ENCODE measurements around the gene PPP3CA. TPM values are rescaled to one million over a fixed set of nuclear protein-coding genes. Genes with fewer than 3 reads are reported as not detected.
"Not testable (repeated sequence)": the region's sequence is repeated elsewhere in the genome, so short reads cannot be mapped to it uniquely, and the experiment has no call there.

The PPP3CA gene
- total RNA-seq, 4 donors from 2014 or later: 28.7 to 51.7 (median 39.0) TPM

DNA sequence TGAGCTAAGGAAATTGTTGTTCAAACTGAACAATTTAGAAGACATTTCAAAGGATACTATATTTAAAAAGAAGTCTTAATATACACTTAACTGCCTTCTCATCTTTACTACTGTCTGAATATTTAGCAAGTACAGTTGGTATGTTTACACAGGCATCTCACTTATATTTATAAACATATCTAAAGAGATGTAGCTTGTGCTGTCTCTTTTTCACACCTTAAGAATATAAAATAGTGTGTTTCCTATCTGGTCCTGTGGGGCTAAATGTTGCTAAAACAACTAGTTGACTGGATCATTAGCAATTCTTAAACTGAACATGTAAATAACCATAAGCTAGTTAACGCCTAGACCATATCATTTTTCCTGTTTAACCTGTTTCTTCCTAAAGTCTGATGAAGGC lies 336.3 kb downstream of the PPP3CA start:
- Histone ChIP-seq H3K36me3 (no peaks in the 10 kb centered on the region), H3K9me3 (no peaks in the 10 kb centered on the region), H3K27ac (no peak overlapping the region), H3K27me3 (no peaks in the 10 kb centered on the region), H3K4me3 (no peak overlapping the region), H3K4me1 (peaks cover 8% of the 10 kb centered on the region)
- TF ChIP-seq POLR2AphosphoS5 (IDR thresholded peaks at IDR 0.05): no peak
- no peak for TF ChIP-seq POLR2A (IDR thresholded peaks at IDR 0.05)
- no peak for TF ChIP-seq EP300 (IDR thresholded peaks at IDR 0.05)
- TF ChIP-seq, protein P1, sequence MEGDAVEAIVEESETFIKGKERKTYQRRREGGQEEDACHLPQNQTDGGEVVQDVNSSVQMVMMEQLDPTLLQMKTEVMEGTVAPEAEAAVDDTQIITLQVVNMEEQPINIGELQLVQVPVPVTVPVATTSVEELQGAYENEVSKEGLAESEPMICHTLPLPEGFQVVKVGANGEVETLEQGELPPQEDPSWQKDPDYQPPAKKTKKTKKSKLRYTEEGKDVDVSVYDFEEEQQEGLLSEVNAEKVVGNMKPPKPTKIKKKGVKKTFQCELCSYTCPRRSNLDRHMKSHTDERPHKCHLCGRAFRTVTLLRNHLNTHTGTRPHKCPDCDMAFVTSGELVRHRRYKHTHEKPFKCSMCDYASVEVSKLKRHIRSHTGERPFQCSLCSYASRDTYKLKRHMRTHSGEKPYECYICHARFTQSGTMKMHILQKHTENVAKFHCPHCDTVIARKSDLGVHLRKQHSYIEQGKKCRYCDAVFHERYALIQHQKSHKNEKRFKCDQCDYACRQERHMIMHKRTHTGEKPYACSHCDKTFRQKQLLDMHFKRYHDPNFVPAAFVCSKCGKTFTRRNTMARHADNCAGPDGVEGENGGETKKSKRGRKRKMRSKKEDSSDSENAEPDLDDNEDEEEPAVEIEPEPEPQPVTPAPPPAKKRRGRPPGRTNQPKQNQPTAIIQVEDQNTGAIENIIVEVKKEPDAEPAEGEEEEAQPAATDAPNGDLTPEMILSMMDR (IDR thresholded peaks at IDR 0.05): no peak
- 66% methylated on average over 1 of the region's 1 CpG for WGBS
- DNase-seq (ENCODE audit: low spot score in 2 of 2): no peak

DNA sequence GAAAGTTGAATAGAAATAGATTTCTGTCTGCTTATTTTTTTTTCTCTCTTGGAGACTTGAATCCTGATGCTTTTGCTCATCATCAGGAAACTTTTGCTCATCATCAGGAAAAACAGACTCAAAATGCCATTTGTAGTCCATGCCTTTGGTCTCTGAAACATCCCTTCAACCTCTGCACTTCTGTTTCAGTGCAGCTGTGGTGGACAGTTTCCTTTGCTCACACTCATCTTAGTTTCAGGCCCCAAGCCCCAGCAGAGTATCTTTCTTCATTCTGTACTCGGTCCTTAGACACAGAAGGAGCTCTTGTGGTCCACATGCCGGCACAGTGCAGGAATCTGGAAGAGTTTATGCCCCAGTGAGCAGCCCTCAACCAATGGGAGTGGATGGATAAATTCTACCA lies 337.9 kb downstream of the PPP3CA start:
- TF ChIP-seq EP300 (IDR thresholded peaks at IDR 0.05): no peak
- H3K36me3 ChIP-seq: no peaks in the 10 kb centered on the region
- no peak overlapping the region for H3K4me3 ChIP-seq
- 57% methylated on average over 2 of the region's 2 CpGs for WGBS
- no peaks in the 10 kb centered on the region for H3K27me3 ChIP-seq
- no peak overlapping the region for H3K27ac ChIP-seq
- peaks cover 8% of the 10 kb centered on the region for H3K4me1 ChIP-seq
- no peaks in the 10 kb centered on the region for H3K9me3 ChIP-seq
- DNase-seq (ENCODE audit: low spot score in 2 of 2): no peak

DNA sequence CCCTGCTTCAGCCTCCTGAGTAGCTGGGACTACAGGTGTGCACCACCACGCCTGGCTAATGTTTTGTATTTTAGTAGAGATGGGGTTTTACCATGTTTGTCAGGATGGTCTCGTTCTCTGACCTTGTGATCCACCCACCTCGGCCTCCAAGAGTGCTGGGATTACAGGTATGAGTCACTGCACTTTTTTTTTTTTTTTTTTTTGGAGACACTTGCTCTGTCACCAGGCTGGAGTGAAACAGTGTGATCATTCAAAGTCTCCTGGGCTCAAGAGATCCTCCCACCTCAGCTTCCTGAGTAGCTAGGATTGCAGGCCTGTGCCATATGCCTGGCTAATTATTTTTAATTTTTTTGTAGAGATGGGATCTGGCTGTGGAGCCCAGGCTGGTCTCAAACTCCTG lies 338.8 kb downstream of the PPP3CA start:
- WGBS: 79% methylated on average over 3 of the region's 3 CpGs

DNA sequence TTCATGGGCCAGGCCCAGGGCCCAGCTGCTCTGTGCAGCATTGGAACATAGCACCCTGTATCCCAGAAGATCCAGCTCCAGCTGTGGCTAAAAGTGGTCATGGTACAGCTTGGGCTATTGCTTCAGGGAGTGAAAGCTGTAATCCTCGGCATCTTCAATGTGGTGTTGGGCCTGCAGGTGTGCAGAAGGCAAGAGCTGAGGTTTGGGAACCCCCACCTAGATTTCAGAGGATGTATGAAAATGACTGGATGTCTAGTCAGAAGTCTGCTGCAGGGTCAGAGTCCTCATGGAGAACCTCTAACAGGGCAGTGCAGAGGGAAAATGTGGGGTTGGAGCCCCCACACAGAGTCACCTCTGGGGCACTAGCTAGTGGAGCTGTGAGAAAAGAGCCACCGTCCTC lies 341.7 kb downstream of the PPP3CA start:
- H3K4me1 ChIP-seq: peaks cover 3% of the 10 kb centered on the region
- no peaks in the 10 kb centered on the region for H3K27me3 ChIP-seq
- H3K4me3 ChIP-seq: no peak overlapping the region
- no peaks in the 10 kb centered on the region for H3K9me3 ChIP-seq
- WGBS: 100% methylated on average over 2 of the region's 2 CpGs
- no peak overlapping the region for H3K27ac ChIP-seq
- TF ChIP-seq POLR2A (IDR thresholded peaks at IDR 0.05) (no peak), POLR2AphosphoS5 (IDR thresholded peaks at IDR 0.05) (no peak), EP300 (IDR thresholded peaks at IDR 0.05) (no peak)
- TF ChIP-seq, protein P1 (IDR thresholded peaks at IDR 0.05): no peak
- H3K36me3 ChIP-seq: no peaks in the 10 kb centered on the region
- no peak for DNase-seq (ENCODE audit: low spot score in 2 of 2)

More for the DNA sequence above, 338.8 kb downstream of the PPP3CA start:
- Histone ChIP-seq H3K27ac (no peak overlapping the region), H3K4me1 (peaks cover 8% of the 10 kb centered on the region), H3K4me3 (no peak overlapping the region), H3K27me3 (no peaks in the 10 kb centered on the region), H3K36me3 (no peaks in the 10 kb centered on the region), H3K9me3 (no peaks in the 10 kb centered on the region)
- TF ChIP-seq EP300 (IDR thresholded peaks at IDR 0.05): no peak
- no peak for TF ChIP-seq POLR2A (IDR thresholded peaks at IDR 0.05)
- no peak for TF ChIP-seq POLR2AphosphoS5 (IDR thresholded peaks at IDR 0.05)
- TF ChIP-seq, protein P1 (IDR thresholded peaks at IDR 0.05): no peak
- no peak for DNase-seq (ENCODE audit: low spot score in 2 of 2)

DNA sequence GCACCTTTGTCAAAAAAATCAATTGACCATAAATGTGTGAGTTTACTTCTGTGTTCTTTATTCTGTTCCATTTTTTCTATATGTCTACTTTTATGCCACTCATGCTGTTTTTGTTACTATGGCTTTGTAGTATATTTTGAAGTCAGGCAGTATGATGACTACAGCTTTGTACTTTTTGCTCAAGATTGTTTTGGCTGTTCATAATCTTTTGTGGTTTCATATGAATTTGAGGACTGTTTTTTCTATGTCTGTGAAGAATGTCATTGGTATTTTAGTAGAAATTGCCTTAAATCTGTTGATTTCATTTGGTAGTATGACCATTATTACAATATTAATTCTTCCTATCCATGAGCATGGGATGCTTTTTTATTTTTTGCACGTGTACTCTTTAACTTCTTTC lies 346.8 kb downstream of the PPP3CA start:
- no peak for DNase-seq (ENCODE audit: low spot score in 2 of 2)
- no peak for TF ChIP-seq EP300 (IDR thresholded peaks at IDR 0.05)
- no peak for TF ChIP-seq POLR2A (IDR thresholded peaks at IDR 0.05)
- TF ChIP-seq POLR2AphosphoS5 (IDR thresholded peaks at IDR 0.05): no peak
- TF ChIP-seq, protein P1 (IDR thresholded peaks at IDR 0.05): no peak
- Histone ChIP-seq H3K27ac (no peak overlapping the region), H3K9me3 (no peaks in the 10 kb centered on the region), H3K36me3 (no peaks in the 10 kb centered on the region), H3K27me3 (no peaks in the 10 kb centered on the region), H3K4me1 (no peaks in the 10 kb centered on the region), H3K4me3 (no peak overlapping the region)
- WGBS: 69% methylated on average over 1 of the region's 1 CpG

DNA sequence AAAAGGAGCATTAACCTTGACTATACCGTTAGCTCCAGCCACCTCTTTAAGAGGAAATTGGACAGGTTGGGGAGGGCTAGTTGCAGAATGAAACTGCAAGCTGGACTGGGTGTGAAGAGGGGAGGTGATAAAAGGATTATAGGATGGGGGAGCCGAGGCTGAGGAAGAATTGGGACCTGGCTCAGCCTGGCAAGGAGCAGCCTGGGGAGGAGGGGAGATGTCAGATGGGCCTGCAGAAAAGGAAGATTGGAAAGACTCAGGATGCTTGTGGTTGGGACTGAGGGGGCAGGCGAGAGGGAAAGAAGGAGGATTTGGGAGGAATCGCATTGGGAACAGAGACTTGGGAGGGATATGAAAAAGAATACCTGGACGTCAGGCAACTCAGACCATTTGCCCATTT lies 351.7 kb downstream of the PPP3CA start:
- no peaks in the 10 kb centered on the region for H3K9me3 ChIP-seq
- H3K36me3 ChIP-seq: no peaks in the 10 kb centered on the region
- TF ChIP-seq POLR2AphosphoS5 (IDR thresholded peaks at IDR 0.05): no peak
- TF ChIP-seq, protein P1 (IDR thresholded peaks at IDR 0.05): no peak
- TF ChIP-seq EP300 (IDR thresholded peaks at IDR 0.05): no peak
- no peak for TF ChIP-seq POLR2A (IDR thresholded peaks at IDR 0.05)
- no peak for DNase-seq (ENCODE audit: low spot score in 2 of 2)
- 90% methylated on average over 5 of the region's 5 CpGs for WGBS
- no peak overlapping the region for H3K27ac ChIP-seq
- no peaks in the 10 kb centered on the region for H3K4me1 ChIP-seq
- no peak overlapping the region for H3K4me3 ChIP-seq
- no peaks in the 10 kb centered on the region for H3K27me3 ChIP-seq

DNA sequence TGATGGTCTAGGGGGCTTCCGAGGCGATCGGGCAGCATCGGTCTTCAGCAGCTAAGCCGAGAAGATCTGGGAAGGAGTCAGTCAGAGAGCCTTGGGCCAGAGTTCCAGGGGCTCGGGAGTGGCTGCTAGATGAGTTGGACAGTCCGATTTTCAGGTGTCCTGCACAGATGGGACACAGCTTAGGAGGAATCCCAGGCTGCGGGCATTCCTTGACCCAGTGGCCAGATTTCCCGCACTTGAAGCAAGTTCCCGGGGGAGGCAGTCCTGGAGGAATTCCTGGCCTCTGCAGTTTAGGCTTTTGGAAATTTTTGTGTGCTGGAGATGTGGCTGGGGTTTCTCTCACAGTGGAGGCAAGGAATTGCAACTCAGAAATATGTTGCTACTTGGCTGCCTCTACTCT lies 352.3 kb downstream of the PPP3CA start:
- 88% methylated on average over 9 of the region's 10 CpGs for WGBS
- DNase-seq (ENCODE audit: low spot score in 2 of 2); H3K9me3 ChIP-seq; H3K27ac ChIP-seq; H3K36me3 ChIP-seq; H3K4me3 ChIP-seq; H3K27me3 ChIP-seq; H3K4me1 ChIP-seq: not testable (repeated sequence)

DNA sequence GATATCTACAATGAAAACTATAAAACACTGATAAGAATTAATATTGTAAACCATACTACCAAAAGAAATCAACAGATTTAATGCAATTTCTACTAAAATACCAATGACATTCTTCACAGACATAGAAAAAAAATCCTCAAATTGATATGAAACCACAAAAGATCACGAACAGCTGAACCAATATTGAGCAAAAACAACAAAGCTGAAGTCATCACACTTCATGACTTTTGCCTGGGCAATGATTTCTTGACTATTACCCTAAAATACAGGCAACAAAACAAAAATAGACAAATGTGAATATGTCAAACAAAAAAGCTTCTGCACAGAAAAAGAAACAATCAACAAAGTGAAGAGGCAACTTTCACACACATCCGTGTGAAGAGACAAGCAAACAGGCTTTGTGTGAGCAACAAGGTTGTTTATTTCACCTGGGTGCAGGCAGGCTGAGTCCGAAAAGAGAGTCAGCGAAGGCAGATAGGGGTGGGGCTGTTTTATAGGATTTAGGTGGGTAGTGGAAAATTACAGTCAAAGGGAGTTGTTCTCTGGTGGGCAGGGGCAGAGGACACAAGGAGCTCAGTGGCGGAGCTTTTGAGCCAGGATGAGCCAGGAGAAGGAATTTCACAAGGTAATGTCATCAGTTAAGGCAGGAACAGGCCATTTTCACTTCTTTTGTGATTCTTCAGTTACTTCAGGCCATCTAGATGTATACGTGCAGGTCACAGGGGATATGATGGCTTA lies 355.8 kb downstream of the PPP3CA start:
- H3K27me3 ChIP-seq; H3K4me3 ChIP-seq; H3K9me3 ChIP-seq; DNase-seq (ENCODE audit: low spot score in 2 of 2); H3K36me3 ChIP-seq; H3K4me1 ChIP-seq; H3K27ac ChIP-seq: not testable (repeated sequence)
- WGBS: 92% methylated on average over 6 of the region's 6 CpGs
